Suprapubic skin (tissue), 4 donors: ENCODE results near the gene CHD3.

Source experiments
- EP300 ChIP-seq: sonication (generic); formaldehyde crosslinking; IDR thresholded peaks from one replicate; pipeline ENCODE4 v1.6.1; 2017; ENCODE audit warnings: antibody characterized with exemption
- POLR2A ChIP-seq, 2 donors: fragments of 450-650 bp; IDR thresholded peaks; one replicate each; pipeline ENCODE4 v1.6.1; 2017; ENCODE audit warnings: antibody characterized with exemption in 2 of 2, mild to moderate bottlenecking in 2 of 2, moderate library complexity in 2 of 2
- POLR2AphosphoS5 ChIP-seq, 3 donors: sonication (generic); formaldehyde crosslinking; IDR thresholded peaks; one replicate each; pipeline ENCODE4 v1.6.1; 2017; ENCODE audit warnings: antibody characterized with exemption in 3 of 3
- TF ChIP-seq, protein P1 (sequence below), 2 donors: fragments of 200-600 bp in 1 of 2; fragments of 450-650 bp in 1 of 2; sonication (generic) in 1 of 2; IDR thresholded peaks; one replicate each; pipeline ENCODE4 v1.5.1; 2016 to 2019; ENCODE audit warnings: antibody characterized with exemption in 2 of 2, mild to moderate bottlenecking in 1 of 2, moderate library complexity in 1 of 2

DNA sequence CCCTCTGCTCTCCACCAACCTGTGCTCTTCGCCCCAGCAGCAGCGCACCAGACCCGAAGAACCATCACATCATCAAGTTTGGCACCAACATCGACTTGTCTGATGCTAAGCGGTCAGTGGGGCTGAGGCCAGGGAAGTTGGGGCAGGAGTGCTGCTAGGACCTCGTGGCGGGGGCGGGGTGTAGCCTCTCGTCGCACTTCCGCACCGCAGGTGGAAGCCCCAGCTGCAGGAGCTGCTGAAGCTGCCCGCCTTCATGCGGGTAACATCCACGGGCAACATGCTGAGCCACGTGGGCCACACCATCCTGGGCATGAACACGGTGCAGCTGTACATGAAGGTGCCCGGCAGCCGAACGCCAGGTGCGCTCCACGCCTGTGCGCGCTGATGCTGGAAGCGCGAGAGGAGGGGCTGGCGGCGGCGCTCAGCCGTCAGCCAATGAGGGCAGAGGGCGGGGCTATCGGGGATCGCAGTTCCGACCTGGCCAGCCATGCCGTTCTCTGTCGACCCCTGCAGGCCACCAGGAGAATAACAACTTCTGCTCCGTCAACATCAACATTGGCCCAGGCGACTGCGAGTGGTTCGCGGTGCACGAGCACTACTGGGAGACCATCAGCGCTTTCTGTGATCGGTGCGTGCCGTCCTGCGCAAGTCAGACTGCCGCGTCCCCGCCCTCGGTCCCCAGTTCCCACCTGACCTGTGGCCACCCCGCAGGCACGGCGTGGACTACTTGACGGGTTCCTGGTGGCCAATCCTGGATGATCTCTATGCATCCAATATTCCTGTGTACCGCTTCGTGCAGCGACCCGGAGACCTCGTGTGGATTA lies 36.9 kb upstream of the CHD3 start:
- TF ChIP-seq, protein P1, sequence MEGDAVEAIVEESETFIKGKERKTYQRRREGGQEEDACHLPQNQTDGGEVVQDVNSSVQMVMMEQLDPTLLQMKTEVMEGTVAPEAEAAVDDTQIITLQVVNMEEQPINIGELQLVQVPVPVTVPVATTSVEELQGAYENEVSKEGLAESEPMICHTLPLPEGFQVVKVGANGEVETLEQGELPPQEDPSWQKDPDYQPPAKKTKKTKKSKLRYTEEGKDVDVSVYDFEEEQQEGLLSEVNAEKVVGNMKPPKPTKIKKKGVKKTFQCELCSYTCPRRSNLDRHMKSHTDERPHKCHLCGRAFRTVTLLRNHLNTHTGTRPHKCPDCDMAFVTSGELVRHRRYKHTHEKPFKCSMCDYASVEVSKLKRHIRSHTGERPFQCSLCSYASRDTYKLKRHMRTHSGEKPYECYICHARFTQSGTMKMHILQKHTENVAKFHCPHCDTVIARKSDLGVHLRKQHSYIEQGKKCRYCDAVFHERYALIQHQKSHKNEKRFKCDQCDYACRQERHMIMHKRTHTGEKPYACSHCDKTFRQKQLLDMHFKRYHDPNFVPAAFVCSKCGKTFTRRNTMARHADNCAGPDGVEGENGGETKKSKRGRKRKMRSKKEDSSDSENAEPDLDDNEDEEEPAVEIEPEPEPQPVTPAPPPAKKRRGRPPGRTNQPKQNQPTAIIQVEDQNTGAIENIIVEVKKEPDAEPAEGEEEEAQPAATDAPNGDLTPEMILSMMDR (IDR thresholded peaks at IDR 0.05) = peak; percentile 97 to 98
- TF ChIP-seq POLR2A (IDR thresholded peaks at IDR 0.05) (no peak), EP300 (no peak), POLR2AphosphoS5 (IDR thresholded peaks at IDR 0.05) (peak; percentile 5 to 80 (median 25))
